Right cardiac atrium (tissue), 5 donors: ENCODE results near the gene TREX2. TPM values are rescaled to one million over a fixed set of nuclear protein-coding genes. Genes with fewer than 3 reads are reported as not detected.
A peak's percentile ranks its signal among the peaks of the same experiment; 100 is the strongest.

ENCODE experiments used
- ATAC-seq, 2 donors: fragments of 200-7000 bp; cut with Tn5 transposase; one replicate each; pipeline versions ENCODE4 v1.8.0 to v1.9.1; 2020; ENCODE audit warnings: moderate library complexity in 2 of 2, mild to moderate bottlenecking in 1 of 2
- DNase-seq, 3 donors: peaks; one replicate each; pipeline ENCODE4 v3.0.0-alpha.2; 2020
- H3K27ac ChIP-seq: one replicate; pipeline ENCODE4 v1.5.1; 2013; ENCODE audit warnings: mild to moderate bottlenecking, low read length, control low read depth, moderate library complexity
- H3K27me3 ChIP-seq: one replicate; pipeline ENCODE4 v1.6.1; 2013; ENCODE audit not compliant: control insufficient read depth, insufficient read depth
- H3K4me1 ChIP-seq: one replicate; pipeline ENCODE4 v1.6.1; 2013; ENCODE audit warnings: low read length; ENCODE audit not compliant: control insufficient read depth, insufficient read depth
- H3K4me3 ChIP-seq: one replicate; pipeline ENCODE4 v1.5.1; 2013; ENCODE audit warnings: low read length, control low read depth
- H3K9me3 ChIP-seq: one replicate; pipeline ENCODE4 v1.6.1; 2013; ENCODE audit warnings: low read length; ENCODE audit not compliant: control insufficient read depth
- WGBS: extraction: QIAGEN DNeasy Blood & Tissue Kit; methylation state at CpG from one replicate; pipeline ENCODE4 v1.1.7; 2013; 5-methylcytosine and 5-hydroxymethylcytosine counted together
- intact Hi-C, 4 donors: fragments of 100-400 bp; cut with DNase I; formaldehyde crosslinking; loops; one replicate each; pipeline versions ENCODE4 v1.11.0 to v1.14.0; 2022 to 2023
- polyA plus RNA-seq: library from polyadenylated mRNA; stranded (reverse); fragments of 200-250 nt; gene quantifications from one replicate; pipeline ENCODE4 v1.2.3, GENCODE V29; 2013
- total RNA-seq, 4 donors: library from RNA; stranded (reverse); fragmentation: NEBNext Ultra II Directional; extraction: Animal tissue kit (Norgen Biotek cat#: 25700); gene quantifications; one replicate each; pipeline ENCODE4 v1.2.1, GENCODE V29; 2021
- donor health status: healthy with polysubstance abuse.
- donor health status: DM: no; HTN: yes; CAD: no.
- donor health status: DM: no; HTN: no; CAD: no.
- donor health status: DM: no; HTN: yes; CAD: no; lungs with severe emphysema.
- donor health status: DM: yes; HTN: yes; CAD: no.

The TREX2 gene
- total and polyA plus RNA-seq, 5 donors: 0.28 to 0.91 (median 0.48) TPM; not detected in 2

GRCh38 chrX:153444333-153445011 is 1.4 kb downstream of the TREX2 start:
- Histone ChIP-seq H3K27ac (no peak overlapping the region), H3K4me1 (no peaks in the 10 kb centered on the region), H3K9me3 (no peaks in the 10 kb centered on the region), H3K4me3 (no peak overlapping the region), H3K27me3 (no peaks in the 10 kb centered on the region)
- intact Hi-C loops: no loop called here
- 88% methylated on average over 37 of the region's 37 CpGs for WGBS
- DNase-seq (no peak), ATAC-seq (peak in 1 of 2 donors; percentile 16)

- H3K27ac ChIP-seq: no peak overlapping the region
- ATAC-seq (peak in 1 of 2 donors; percentile 10), DNase-seq (no peak)
- intact Hi-C loops: no loop called here
- H3K4me1 ChIP-seq: no peaks in the 10 kb centered on the region
- no peak overlapping the region for H3K4me3 ChIP-seq
- no peaks in the 10 kb centered on the region for H3K9me3 ChIP-seq
- no peaks in the 10 kb centered on the region for H3K27me3 ChIP-seq
- 77% methylated on average over 25 of the region's 25 CpGs for WGBS
These were observed 2.2 kb downstream of the TREX2 start for GRCh38 chrX:153443476-153444332.

DNA sequence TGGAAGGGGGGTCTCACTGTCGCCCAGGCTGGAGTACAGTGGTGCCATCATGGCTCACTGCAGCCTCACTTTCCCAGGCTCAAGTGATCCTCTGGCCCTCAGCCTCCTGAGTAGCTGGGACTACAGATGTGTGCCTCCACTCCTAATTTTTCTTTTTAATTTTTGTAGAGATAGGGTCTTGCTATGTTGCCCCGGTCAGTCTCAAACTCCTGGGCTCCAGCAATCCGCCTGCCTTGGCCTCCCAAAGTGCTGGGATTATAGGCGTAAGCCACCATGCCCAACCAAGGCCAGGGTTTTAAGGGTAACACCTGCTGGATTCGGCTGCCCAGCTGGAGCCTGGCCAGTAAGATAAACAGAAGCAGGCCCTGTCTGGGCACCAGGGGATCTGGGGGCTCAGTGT is 3.4 kb downstream of the TREX2 start:
- 84% methylated on average over 5 of the region's 5 CpGs for WGBS
- Histone ChIP-seq H3K27ac (no peak overlapping the region), H3K4me3 (no peak overlapping the region), H3K27me3 (no peaks in the 10 kb centered on the region), H3K4me1 (no peaks in the 10 kb centered on the region), H3K9me3 (no peaks in the 10 kb centered on the region)
- DNase-seq: no peak
- intact Hi-C loops: no loop called here
- no peak for ATAC-seq

- H3K4me1 ChIP-seq: no peaks in the 10 kb centered on the region
- H3K27me3 ChIP-seq: no peaks in the 10 kb centered on the region
- no peak for DNase-seq
- no peak overlapping the region for H3K4me3 ChIP-seq
- ATAC-seq: no peak
- H3K27ac ChIP-seq: no peak overlapping the region
- H3K9me3 ChIP-seq: no peaks in the 10 kb centered on the region
- WGBS: 86% methylated on average over 9 of the region's 9 CpGs
- intact Hi-C loops: no loop called here
These were observed 3.9 kb downstream of the TREX2 start for GRCh38 chrX:153441981-153442380.

DNA sequence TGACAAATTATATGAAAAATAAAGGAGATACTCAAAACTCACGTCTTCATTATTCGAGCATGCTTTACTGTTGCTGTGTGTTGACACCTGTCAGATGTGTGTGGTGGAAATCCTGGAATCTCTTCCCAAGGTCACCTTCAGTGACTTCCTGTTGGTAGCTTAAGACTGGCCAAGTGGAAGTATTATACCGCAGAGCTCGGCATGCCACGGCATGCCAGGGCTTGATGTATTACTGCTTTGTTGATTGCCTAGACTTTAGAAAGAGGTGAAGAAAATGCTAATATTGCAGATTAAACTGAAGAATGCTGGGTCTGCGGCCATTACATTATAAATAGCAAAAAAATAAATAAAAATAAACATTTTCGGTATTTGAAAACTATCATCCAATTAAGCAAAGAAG is 4.6 kb downstream of the TREX2 start:
- no peaks in the 10 kb centered on the region for H3K9me3 ChIP-seq
- no peaks in the 10 kb centered on the region for H3K4me1 ChIP-seq
- no peaks in the 10 kb centered on the region for H3K27me3 ChIP-seq
- no peak overlapping the region for H3K27ac ChIP-seq
- DNase-seq (no peak), ATAC-seq (no peak)
- intact Hi-C loops: no loop called here
- WGBS: 61% methylated on average over 7 of the region's 7 CpGs
- no peak overlapping the region for H3K4me3 ChIP-seq

- Histone ChIP-seq H3K4me1 (no peaks in the 10 kb centered on the region), H3K27me3 (no peaks in the 10 kb centered on the region), H3K4me3 (no peak overlapping the region), H3K9me3 (no peaks in the 10 kb centered on the region), H3K27ac (no peak overlapping the region)
- no peak for DNase-seq
- intact Hi-C loops: no loop called here
- ATAC-seq: no peak
- 66% methylated on average over 13 of the region's 13 CpGs for WGBS
These were observed 5.2 kb downstream of the TREX2 start for GRCh38 chrX:153440556-153441135.

DNA sequence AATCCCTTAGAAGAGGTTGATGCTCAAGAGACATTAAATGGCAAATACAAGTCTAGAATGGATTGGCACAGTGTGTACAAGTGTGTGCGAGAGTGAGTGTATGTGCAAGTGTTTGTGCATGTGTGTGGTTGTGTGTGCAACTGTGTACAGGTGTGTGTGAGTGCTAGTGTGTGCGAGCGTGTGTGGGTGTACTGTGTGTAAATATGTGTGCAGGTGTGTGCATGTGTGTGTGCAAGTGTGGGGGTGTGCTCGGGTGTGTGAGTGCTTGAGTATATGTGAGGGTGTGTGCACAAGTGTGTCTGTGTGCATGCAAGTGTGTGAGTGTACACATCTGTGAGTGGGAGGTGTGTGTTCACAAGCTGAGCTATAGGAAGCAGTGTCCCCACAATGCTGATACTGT is 5.9 kb downstream of the TREX2 start:
- intact Hi-C loops: no loop called here
- DNase-seq (no peak), ATAC-seq (no peak)

DNA sequence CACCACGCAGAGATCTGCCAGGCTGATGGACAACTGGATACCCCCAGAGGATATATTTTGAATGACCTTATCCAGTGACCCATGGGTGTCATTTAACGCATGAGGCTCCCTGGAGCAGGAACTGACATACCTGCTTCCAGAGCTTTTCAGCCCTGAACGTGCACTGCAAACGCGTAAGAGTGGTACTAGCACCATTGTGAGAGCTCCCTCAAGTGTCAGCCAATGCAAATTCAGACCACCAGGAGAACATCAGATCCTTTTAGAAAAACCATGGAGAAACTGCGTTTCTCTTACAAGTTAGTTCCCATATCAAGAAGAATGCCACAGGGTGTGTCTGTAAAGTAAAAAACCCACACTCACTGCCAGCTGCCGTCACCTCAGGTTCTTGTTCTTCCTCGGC is 7.3 kb downstream of the TREX2 start:
- WGBS: 21% methylated on average over 8 of the region's 8 CpGs
- no peak overlapping the region for H3K4me3 ChIP-seq
- ATAC-seq (no peak), DNase-seq (no peak)
- no peaks in the 10 kb centered on the region for H3K4me1 ChIP-seq
- H3K27ac ChIP-seq: no peak overlapping the region
- H3K9me3 ChIP-seq: no peaks in the 10 kb centered on the region
- intact Hi-C loops: no loop called here
- H3K27me3 ChIP-seq: no peaks in the 10 kb centered on the region

More for the DNA sequence above, 5.9 kb downstream of the TREX2 start:
- Histone ChIP-seq H3K9me3 (no peaks in the 10 kb centered on the region), H3K27me3 (no peaks in the 10 kb centered on the region), H3K4me3 (no peak overlapping the region), H3K27ac (no peak overlapping the region), H3K4me1 (no peaks in the 10 kb centered on the region)
- 93% methylated on average over 4 of the region's 4 CpGs for WGBS

DNA sequence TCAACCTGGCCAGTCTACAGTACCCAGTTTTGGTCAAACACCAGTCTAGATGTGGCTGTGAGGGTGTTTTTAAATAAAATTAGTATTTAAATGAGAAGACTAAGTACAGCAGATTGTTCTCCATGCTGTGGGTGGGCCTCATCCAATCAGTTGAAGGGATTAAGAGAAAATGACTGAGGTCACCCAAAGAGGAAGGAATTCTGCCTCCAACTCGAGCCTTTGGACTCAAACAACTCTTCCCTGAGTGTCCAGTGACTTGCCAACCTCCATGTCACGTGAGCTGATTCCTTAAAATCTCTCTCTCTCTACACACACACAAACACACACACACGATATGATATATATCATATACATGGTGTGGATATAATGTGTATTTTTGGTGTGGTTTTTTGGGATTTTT is 10.0 kb downstream of the TREX2 start:
- Histone ChIP-seq H3K9me3 (no peaks in the 10 kb centered on the region), H3K4me1 (no peaks in the 10 kb centered on the region), H3K4me3 (no peak overlapping the region), H3K27me3 (no peaks in the 10 kb centered on the region), H3K27ac (no peak overlapping the region)
- DNase-seq: no peak
- 62% methylated on average over 3 of the region's 3 CpGs for WGBS
- intact Hi-C loops: no loop called here
- no peak for ATAC-seq

DNA sequence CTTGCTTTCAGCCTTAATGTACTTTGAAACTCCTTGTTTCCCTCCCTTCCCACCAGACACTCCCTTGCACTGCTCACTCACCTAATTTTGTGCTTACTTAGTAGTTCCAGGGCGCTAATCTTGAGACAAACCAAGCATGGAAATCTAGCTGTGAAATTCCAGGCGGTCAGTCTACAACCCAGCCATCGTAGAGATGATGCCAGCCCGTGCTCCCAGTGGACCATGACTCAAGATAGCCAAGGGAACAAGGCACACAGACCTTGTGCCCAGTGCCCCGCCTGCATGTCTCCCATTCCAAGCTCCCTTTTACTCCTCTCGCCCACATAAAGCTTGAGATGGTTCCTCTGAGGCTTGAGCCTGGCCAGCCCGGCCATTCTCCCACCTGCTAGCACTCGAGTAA is 11.1 kb downstream of the TREX2 start:
- WGBS: 84% methylated on average over 8 of the region's 8 CpGs
- intact Hi-C loops: no loop called here
- DNase-seq (no peak), ATAC-seq (no peak)
- Histone ChIP-seq H3K4me1 (no peaks in the 10 kb centered on the region), H3K9me3 (no peaks in the 10 kb centered on the region), H3K27ac (no peak overlapping the region), H3K27me3 (no peaks in the 10 kb centered on the region), H3K4me3 (no peak overlapping the region)

DNA sequence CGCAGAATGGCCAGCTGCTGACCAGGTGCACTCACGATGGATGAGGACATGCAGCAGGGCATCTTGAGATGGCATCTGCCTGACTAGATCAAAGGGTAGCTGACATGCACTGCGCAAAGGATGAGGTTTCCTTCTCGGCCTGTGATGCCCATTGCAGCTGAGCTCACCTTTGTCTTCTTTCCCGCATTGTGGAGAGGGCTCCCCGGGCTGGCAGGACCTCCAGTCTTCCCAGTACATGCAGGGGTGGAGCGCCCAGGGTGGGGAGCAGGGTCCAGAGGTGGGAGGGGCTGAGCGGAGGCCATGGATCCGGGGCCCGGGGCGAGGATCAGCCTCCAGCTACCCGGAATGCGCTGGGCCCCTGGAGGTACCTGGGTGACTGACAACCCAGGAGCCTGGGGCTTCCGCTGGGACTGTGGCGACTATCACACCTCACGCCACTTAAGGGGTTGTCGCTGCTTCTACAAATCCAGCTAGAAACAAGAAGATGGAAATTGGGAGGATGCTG is 12.0 kb downstream of the TREX2 start:
- DNase-seq: no peak
- ATAC-seq: peak in 1 of 2 donors; percentile 25
- intact Hi-C loops: no loop called here
- Histone ChIP-seq H3K27ac (no peak overlapping the region), H3K9me3 (no peaks in the 10 kb centered on the region), H3K4me1 (no peaks in the 10 kb centered on the region), H3K27me3 (no peaks in the 10 kb centered on the region), H3K4me3 (no peak overlapping the region)
- 88% methylated on average over 17 of the region's 17 CpGs for WGBS
